Measurements from ENCODE around the gene SPECC1L. TPM values are rescaled to one million over a fixed set of nuclear protein-coding genes. Genes with fewer than 3 reads are reported as not detected.

SPECC1L gene
- total RNA-seq, 1 donor from 2014 or later: 123 TPM

GRCh38 chr22:24350627-24351026 is 80.0 kb downstream of the SPECC1L start:
- TF ChIP-seq CTCF (conservative IDR thresholded peaks at IDR 0.05): no peak
- no peaks in the 10 kb centered on the region for H3K27me3 Mint-ChIP-seq (ENCODE audit: low read depth)
- H3K4me1 Mint-ChIP-seq: no peaks in the 10 kb centered on the region
- peaks cover 43% of the 10 kb centered on the region for H3K36me3 Mint-ChIP-seq (ENCODE audit: low read depth)
- H3K9me3 Mint-ChIP-seq: peaks cover 2% of the 10 kb centered on the region
- DNase-seq (ENCODE audit: low read depth, low spot score): no peak
- H3K27ac Mint-ChIP-seq (ENCODE audit: unreplicated experiment): no peak overlapping the region
- no peak overlapping the region for H3K4me3 Mint-ChIP-seq

- peaks cover 43% of the 10 kb centered on the region for H3K36me3 Mint-ChIP-seq (ENCODE audit: low read depth)
- H3K9me3 Mint-ChIP-seq: peaks cover 2% of the 10 kb centered on the region
- no peaks in the 10 kb centered on the region for H3K27me3 Mint-ChIP-seq (ENCODE audit: low read depth)
- no peak for DNase-seq (ENCODE audit: low read depth, low spot score)
- H3K4me3 Mint-ChIP-seq: no peak overlapping the region
- no peaks in the 10 kb centered on the region for H3K4me1 Mint-ChIP-seq
- no peak overlapping the region for H3K27ac Mint-ChIP-seq (ENCODE audit: unreplicated experiment)
- no peak for TF ChIP-seq CTCF (conservative IDR thresholded peaks at IDR 0.05)
These were observed 82.5 kb downstream of the SPECC1L start for GRCh38 chr22:24353121-24353520.

GRCh38 chr22:24355574-24355973 is 84.9 kb downstream of the SPECC1L start:
- peaks cover 10% of the 10 kb centered on the region for H3K4me1 Mint-ChIP-seq
- DNase-seq (ENCODE audit: low read depth, low spot score): no peak
- H3K36me3 Mint-ChIP-seq (ENCODE audit: low read depth): peaks cover 33% of the 10 kb centered on the region
- H3K27me3 Mint-ChIP-seq (ENCODE audit: low read depth): no peaks in the 10 kb centered on the region
- no peak overlapping the region for H3K4me3 Mint-ChIP-seq
- no peak for TF ChIP-seq CTCF (conservative IDR thresholded peaks at IDR 0.05)
- H3K27ac Mint-ChIP-seq (ENCODE audit: unreplicated experiment): no peak overlapping the region
- peaks cover 2% of the 10 kb centered on the region for H3K9me3 Mint-ChIP-seq

GRCh38 chr22:24357547-24357946 is 86.9 kb downstream of the SPECC1L start:
- Mint-ChIP-seq H3K36me3 (ENCODE audit: low read depth) (peaks cover 22% of the 10 kb centered on the region), H3K9me3 (peaks cover 2% of the 10 kb centered on the region), H3K27ac (ENCODE audit: unreplicated experiment) (no peak overlapping the region), H3K4me3 (no peak overlapping the region), H3K4me1 (peaks cover 10% of the 10 kb centered on the region), H3K27me3 (ENCODE audit: low read depth) (no peaks in the 10 kb centered on the region)
- no peak for DNase-seq (ENCODE audit: low read depth, low spot score)
- no peak for TF ChIP-seq CTCF (conservative IDR thresholded peaks at IDR 0.05)

- peaks cover 15% of the 10 kb centered on the region for H3K36me3 Mint-ChIP-seq (ENCODE audit: low read depth)
- H3K4me1 Mint-ChIP-seq: peaks cover 10% of the 10 kb centered on the region
These were observed 87.6 kb downstream of the SPECC1L start for GRCh38 chr22:24358105-24358836.

More at GRCh38 chr22:24358105-24358836, 87.6 kb downstream of the SPECC1L start:
- no peak for DNase-seq (ENCODE audit: low read depth, low spot score)
- Mint-ChIP-seq H3K27me3 (ENCODE audit: low read depth) (no peaks in the 10 kb centered on the region), H3K27ac (ENCODE audit: unreplicated experiment) (no peak overlapping the region), H3K4me3 (no peak overlapping the region), H3K9me3 (peaks cover 2% of the 10 kb centered on the region)
- TF ChIP-seq CTCF (conservative IDR thresholded peaks at IDR 0.05): no peak

All from neural crest cell (in vitro differentiated cells).